OCI-LY7 (cell line): Measurements from ENCODE around the gene PARG.

ENCODE experiments used
- CTCF ChIP-seq: fragments of 200-600 bp; sonication (generic); conservative IDR thresholded peaks from 2 replicates; pipeline ENCODE4 v1.5.1; 2014; ENCODE audit warnings: mild to moderate bottlenecking, antibody characterized with exemption, low read length, moderate library complexity, mixed read lengths
- EZH2phosphoT487 ChIP-seq: fragments of 200-600 bp; sonication (generic); IDR thresholded peaks from 2 replicates; pipeline ENCODE4 v1.6.1; 2018; ENCODE audit warnings: low read depth, borderline replicate concordance, mild to moderate bottlenecking, mixed run types, antibody characterized with exemption, low read length, moderate library complexity, mixed read lengths

- TF ChIP-seq CTCF (no peak), EZH2phosphoT487 (no peak)
Measured at GRCh38 chr10:49819234-49819958, 122.4 kb downstream of the PARG start.
